Panc1 (cell line): ENCODE results near the gene PFKFB3. TPM values are rescaled to one million over a fixed set of nuclear protein-coding genes. Genes with fewer than 3 reads are reported as not detected.
"Not testable (repeated sequence)": the region's sequence is repeated elsewhere in the genome, so short reads cannot be mapped to it uniquely, and the experiment has no call there.

Experiments
- ATAC-seq: fragments of 200-7000 bp; cut with Tn5 transposase; 2 replicates; pipeline ENCODE4 v1.9.1; 2020; ENCODE audit warnings: mild to moderate bottlenecking, moderate library complexity
- BruUV-seq: library from RNA; stranded (reverse); fragments of 400-500 nt; replicated peaks from 2 replicates; lab custom pipeline; 2021; lab: Mats Ljungman, UMichigan
- CTCF ChIA-PET: fragments of 300-600 bp; sonication (Branson Sonifier 250); formaldehyde crosslinking; loops from one replicate; lab custom pipeline; 2022; ENCODE audit warnings: antibody characterized with exemption; lab: Charles Lee
- POLR2A ChIA-PET: fragments of 300-600 bp; sonication (Branson Sonifier 250); formaldehyde crosslinking; loops from one replicate; lab custom pipeline; 2022; ENCODE audit warnings: antibody characterized with exemption; lab: Charles Lee
- DNase-seq: peaks from one replicate; pipeline ENCODE4 v3.0.0-alpha.2; 2010; ENCODE audit warnings: low read depth, low spot score
- H3K27ac ChIP-seq: 2 replicates; pipeline ENCODE4 v1.5.1; 2011; ENCODE audit warnings: mild to moderate bottlenecking, low read length, inconsistent platforms
- H3K27me3 ChIP-seq: fragments of 200-500 bp; sonication (Bioruptor generic); 2 replicates; pipeline ENCODE4 v1.6.0; 2014; ENCODE audit warnings: low read length, inconsistent platforms; ENCODE audit not compliant: control insufficient read depth, insufficient read depth
- H3K36me3 ChIP-seq: fragments of 200-500 bp; sonication (Bioruptor generic); 2 replicates; pipeline ENCODE4 v1.5.1; 2014; ENCODE audit warnings: inconsistent platforms, mild to moderate bottlenecking, low read length, moderate library complexity; ENCODE audit not compliant: control insufficient read depth, insufficient read depth
- H3K4me1 ChIP-seq: 2 replicates; pipeline ENCODE4 v1.5.1; 2011; ENCODE audit warnings: inconsistent platforms, mild to moderate bottlenecking, low read length, moderate library complexity; ENCODE audit not compliant: control insufficient read depth, insufficient read depth
- H3K4me3 ChIP-seq, 2 experiments: 2 replicates each; pipeline ENCODE4 v1.5.1; 2011 to 2012; ENCODE audit warnings: low read depth in 2 of 2, low read length in 2 of 2, mild to moderate bottlenecking in 2 of 2, inconsistent platforms in 1 of 2, moderate library complexity in 1 of 2
- H3K9me3 ChIP-seq: fragments of 200-500 bp; sonication (Bioruptor generic); 2 replicates; pipeline ENCODE4 v1.5.1; 2014; ENCODE audit warnings: low read depth, mild to moderate bottlenecking, inconsistent platforms, low read length, moderate library complexity; ENCODE audit not compliant: control insufficient read depth, insufficient read depth
- CTCF ChIP-seq: fragments of 450-650 bp; IDR thresholded peaks from 2 replicates; pipeline ENCODE4 v1.5.1; 2017; ENCODE audit warnings: mild to moderate bottlenecking
- POLR2AphosphoS5 ChIP-seq: IDR thresholded peaks from 2 replicates; pipeline ENCODE4 v1.6.1; 2012; ENCODE audit warnings: mild to moderate bottlenecking, low read depth, low read length, moderate library complexity
- REST ChIP-seq, 2 experiments: IDR thresholded peaks; 2 replicates each; pipeline ENCODE4 v1.6.1; 2011 to 2012; ENCODE audit warnings: low read depth in 2 of 2, control low read depth in 1 of 2, low read length in 1 of 2, mild to moderate bottlenecking in 1 of 2, moderate library complexity in 1 of 2; ENCODE audit not compliant: insufficient read depth in 1 of 2
- SIN3A ChIP-seq: IDR thresholded peaks from 2 replicates; pipeline ENCODE4 v1.6.1; 2012; ENCODE audit warnings: low read depth, mild to moderate bottlenecking, low read length, moderate library complexity, borderline replicate concordance; ENCODE audit not compliant: insufficient read depth
- TCF7L2 ChIP-seq: IDR thresholded peaks from 2 replicates; pipeline ENCODE4 v1.6.1; 2011; ENCODE audit warnings: mild to moderate bottlenecking, low read depth, low read length, inconsistent platforms
- in situ Hi-C: cut with HindIII; loops from 2 replicates; pipeline ENCODE4 v1.10.0; 2016; ENCODE audit warnings: low sequenced_read_pairs, low pct_unique_long_range_greater_than_20kb
- intact Hi-C: fragments of 100-400 bp; cut with micrococcal nuclease; formaldehyde crosslinking; loops from one replicate; pipeline ENCODE4 v1.10.0; 2022; ENCODE audit not compliant: unreplicated experiment
- total RNA-seq: library from RNA; stranded (reverse); gene quantifications from one replicate; pipeline ENCODE4 v1.2.1, GENCODE V29; 2021; ENCODE audit not compliant: unreplicated experiment

Gene PFKFB3
- total RNA-seq, 1 experiment from 2014 or later = 17.1 TPM

DNA sequence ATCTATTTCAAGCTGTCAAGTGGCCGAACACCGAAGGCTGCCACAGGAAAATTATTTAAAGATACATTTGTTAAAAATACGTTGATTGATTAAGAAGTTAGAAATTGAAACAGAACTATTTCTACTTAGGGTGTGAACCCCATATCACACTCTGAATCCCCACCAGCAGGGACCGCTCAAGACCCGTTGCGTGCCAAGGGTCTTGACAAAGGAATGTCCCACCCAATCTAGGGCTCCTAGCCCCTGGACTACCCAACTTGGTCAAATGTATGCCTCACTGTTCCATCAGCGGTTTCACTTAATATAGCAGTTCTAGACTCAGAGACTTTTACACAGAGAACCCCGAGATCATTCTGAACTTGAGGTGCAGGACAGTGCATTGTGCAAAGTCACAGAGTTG lies 11.6 kb upstream of the PFKFB3 start:
- no TSS peak for BruUV-seq
- TF ChIP-seq TCF7L2 (no peak), CTCF (no peak), SIN3A (no peak), POLR2AphosphoS5 (no peak), REST (IDR thresholded peaks at IDR 0.05; ENCODE audit: insufficient read depth in 1 of 2, low read depth in 2 of 2, low read length in 1 of 2) (no peak)
- ChIA-PET POLR2A (interaction anchor here (0.6 kb wide), 1 partner anchor 9 kb away, joined by 14 read pairs; no protein-coding TSS in a partner anchor), CTCF (no interaction called here)
- no peaks in the 10 kb centered on the region; the same call in 1 of the 2 replicates for H3K4me1 ChIP-seq
- H3K9me3 ChIP-seq = no peaks in the 10 kb centered on the region
- intact Hi-C loops (no loop called here), in situ Hi-C loops (no loop called here)
- DNase-seq (no peak), ATAC-seq (no peak)
- no peak overlapping the region for H3K4me3 ChIP-seq
- H3K36me3 ChIP-seq = no peaks in the 10 kb centered on the region
- no peak overlapping the region for H3K27ac ChIP-seq
- H3K27me3 ChIP-seq = no peaks in the 10 kb centered on the region

DNA sequence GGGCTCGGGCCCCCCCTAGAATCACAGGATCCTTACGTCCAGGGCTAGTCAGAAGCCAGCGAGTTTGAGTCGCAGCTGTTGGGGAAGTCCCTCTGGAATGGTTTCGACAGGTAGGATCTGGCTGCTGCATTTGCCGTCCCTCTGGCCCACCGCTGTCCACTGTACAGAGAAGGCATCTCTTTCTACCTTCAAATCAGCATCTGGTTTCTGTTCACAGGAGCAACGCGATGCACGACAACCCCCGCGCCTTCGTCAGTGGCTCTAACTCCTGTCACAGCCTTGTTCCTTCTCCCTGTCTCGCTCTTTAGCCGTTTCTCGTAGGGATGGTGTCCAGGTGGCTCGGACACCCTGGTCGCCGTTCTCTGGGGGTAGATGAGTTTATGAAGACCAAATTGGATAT lies 11.2 kb upstream of the PFKFB3 start:
- no TSS peak for BruUV-seq
- intact Hi-C loops = no loop called here
- ATAC-seq (no peak), DNase-seq (no peak)
- no peak overlapping the region for H3K27ac ChIP-seq
- ChIA-PET POLR2A (no interaction called here), CTCF (no interaction called here)
- H3K27me3 ChIP-seq = no peaks in the 10 kb centered on the region
- H3K4me1 ChIP-seq = no peaks in the 10 kb centered on the region; the same call in 1 of the 2 replicates
- no peaks in the 10 kb centered on the region for H3K36me3 ChIP-seq
- TF ChIP-seq REST (IDR thresholded peaks at IDR 0.05; ENCODE audit: insufficient read depth in 1 of 2, low read depth in 2 of 2, low read length in 1 of 2) (no peak), CTCF (no peak), POLR2AphosphoS5 (no peak), SIN3A (no peak), TCF7L2 (no peak)
- in situ Hi-C loops = no loop called here
- no peaks in the 10 kb centered on the region for H3K9me3 ChIP-seq
- no peak overlapping the region for H3K4me3 ChIP-seq

- DNase-seq, H3K4me1 ChIP-seq, H3K27ac ChIP-seq, H3K4me3 ChIP-seq, POLR2A ChIA-PET, H3K36me3 ChIP-seq, H3K9me3 ChIP-seq, intact Hi-C loops, in situ Hi-C loops, CTCF ChIA-PET, ATAC-seq, BruUV-seq, H3K27me3 ChIP-seq: not testable (repeated sequence)
These were observed 9.4 kb upstream of the PFKFB3 start for GRCh38 chr10:6193342-6193741.
